Ecto neural progenitor cell (in vitro differentiated cells): Measurements from ENCODE around the gene METTL21C.

Experiments used
- DNase-seq: peaks from one replicate; pipeline ENCODE4 v3.0.0-alpha.2; 2018; ENCODE audit warnings: low spot score

The METTL21C gene

GRCh38 chr13:102697929-102698648 lies 3.2 kb upstream of the METTL21C start:
- DNase-seq, result no peak

- DNase-seq, result no peak
Measured at GRCh38 chr13:102697264-102697663, 2.4 kb upstream of the METTL21C start.

- DNase-seq, result no peak
Measured at GRCh38 chr13:102696465-102696864, 1.6 kb upstream of the METTL21C start.

GRCh38 chr13:102693776-102694175 lies 1.1 kb downstream of the METTL21C start:
- DNase-seq, result no peak

DNA sequence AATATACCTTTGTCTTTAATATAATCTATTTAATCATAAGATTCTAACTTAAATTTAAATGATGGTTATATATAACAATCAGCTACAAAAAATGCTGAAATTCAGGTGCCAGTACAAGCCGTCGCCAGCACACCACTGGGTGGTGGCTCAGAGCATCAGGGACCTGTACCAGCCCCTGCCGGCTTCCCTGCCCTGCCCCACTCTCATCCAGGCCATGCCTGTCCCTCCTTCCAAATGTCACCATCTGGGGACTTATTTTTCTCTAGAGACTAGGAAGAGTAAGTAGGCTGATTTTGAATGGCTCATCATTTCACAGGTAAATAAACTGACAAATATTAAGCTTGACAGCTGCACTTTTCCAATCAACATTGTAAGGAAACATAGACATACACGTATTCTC lies 1.6 kb downstream of the METTL21C start:
- no peak for DNase-seq

- DNase-seq, result no peak
Measured at GRCh38 chr13:102692491-102692826, 2.4 kb downstream of the METTL21C start.

GRCh38 chr13:102690883-102691282 lies 4.0 kb downstream of the METTL21C start:
- no peak for DNase-seq

DNA sequence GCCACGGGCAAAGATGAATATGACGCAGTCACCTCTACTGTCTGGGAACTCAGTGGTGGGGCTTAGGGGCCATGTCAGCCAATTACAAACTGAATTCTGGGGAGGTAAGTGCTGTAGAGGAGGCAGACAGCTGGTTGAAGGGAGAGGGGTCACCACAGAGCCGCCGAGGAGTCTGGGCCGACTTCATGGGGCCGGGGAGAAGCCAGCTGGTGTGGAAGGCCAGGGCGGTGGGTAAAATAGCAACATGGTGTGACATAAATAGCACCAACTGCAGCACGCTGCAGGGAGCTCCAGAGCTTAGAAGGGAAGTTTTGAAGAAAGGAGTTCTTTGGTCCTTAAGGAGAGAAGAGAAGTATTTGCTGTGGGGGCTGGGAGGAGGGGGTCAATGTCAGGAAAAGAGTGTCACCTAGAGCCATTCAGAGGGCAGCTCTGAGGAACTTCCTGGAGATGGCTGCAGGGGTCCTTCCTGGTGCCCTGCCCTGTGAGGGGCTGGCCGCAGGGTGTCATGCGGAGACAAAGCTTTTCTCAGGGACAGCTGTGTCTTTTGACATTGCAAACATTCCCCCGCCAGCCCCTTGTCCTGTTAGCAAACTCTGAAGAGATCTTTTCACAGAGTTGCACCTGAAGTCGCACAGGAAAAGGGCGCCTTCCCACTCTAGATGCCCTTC lies 6.4 kb downstream of the METTL21C start:
- DNase-seq, result no peak

DNA sequence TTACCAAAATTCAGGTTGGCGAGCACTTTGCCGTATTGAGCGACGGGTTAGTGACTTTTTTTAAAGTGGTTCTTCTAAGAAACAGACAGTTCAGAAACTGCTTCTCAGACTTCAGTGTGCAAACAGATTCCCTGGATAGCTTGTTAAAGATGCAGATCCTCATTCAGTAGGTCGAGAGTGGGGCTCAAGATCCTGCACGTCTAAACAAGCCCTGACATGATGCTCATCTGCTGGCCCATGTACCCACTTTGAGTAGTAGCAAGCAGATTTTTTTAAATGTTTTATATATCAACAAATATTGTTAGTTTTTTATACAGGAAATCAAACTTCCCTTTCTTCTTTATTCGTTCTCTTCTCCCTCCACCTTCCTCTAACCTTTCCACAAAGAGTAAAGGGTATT lies 7.3 kb downstream of the METTL21C start:
- no peak for DNase-seq

DNA sequence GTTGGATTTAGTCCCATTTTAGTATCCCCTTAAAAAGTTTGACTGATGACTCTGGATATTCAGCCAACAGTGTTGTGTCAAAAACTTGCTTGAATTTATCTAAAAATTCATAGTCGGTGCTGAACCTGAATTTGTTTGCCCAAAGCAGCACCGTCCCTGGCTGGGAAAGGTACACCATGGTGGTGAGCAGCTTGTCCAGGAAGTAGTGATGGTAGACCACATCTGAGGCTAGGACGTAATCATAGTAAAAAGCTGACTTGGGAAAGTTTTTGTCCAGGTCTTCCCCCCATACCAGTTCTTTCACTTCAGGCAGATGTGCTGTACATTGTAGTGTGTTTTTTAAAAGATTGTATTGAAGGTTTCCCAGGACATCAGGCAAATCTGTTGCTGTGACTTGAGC lies 8.8 kb downstream of the METTL21C start:
- no peak for DNase-seq

DNA sequence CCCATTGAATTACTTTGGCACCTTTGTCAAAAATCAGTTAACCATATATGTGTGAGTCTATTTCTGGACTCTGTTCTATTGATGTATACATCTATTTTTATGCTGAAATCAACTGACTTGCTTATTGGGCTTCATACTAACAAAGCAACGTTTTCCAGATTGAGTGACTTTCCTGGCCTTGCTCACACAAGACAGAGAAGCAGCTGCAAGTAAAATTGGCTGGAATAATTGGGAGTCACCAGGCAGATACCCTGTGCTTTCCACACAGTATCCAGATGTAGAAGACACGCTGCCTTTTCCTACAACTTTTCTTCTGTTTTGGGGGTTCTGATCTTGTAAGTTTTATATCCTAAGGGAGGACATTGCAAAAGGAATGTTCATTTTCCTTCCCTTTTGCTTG lies 11.2 kb downstream of the METTL21C start:
- DNase-seq, result no peak

DNA sequence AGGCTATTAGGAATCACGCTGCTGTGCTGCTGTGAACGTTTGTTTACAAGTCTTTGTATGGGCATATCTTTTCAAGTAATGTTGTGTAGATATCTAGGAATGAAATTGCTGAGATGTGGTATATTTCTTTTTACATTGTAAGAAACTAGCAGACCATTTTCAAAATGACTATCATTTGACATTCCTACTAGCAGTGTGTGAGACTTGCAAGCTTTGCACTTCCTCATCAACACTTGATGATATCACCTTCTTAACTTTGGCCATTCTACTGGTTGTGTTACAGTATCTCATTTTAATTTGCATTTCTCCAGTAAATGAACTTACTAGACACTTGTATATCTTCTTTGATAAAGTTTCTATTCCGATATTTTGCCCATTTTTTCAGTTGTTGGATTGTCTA lies 12.1 kb downstream of the METTL21C start:
- no peak for DNase-seq

GRCh38 chr13:102682211-102682610 lies 12.6 kb downstream of the METTL21C start:
- DNase-seq, result no peak

GRCh38 chr13:102680842-102681740 lies 13.8 kb downstream of the METTL21C start:
- DNase-seq, result no peak

GRCh38 chr13:102680133-102680717 lies 14.6 kb downstream of the METTL21C start:
- no peak for DNase-seq

DNA sequence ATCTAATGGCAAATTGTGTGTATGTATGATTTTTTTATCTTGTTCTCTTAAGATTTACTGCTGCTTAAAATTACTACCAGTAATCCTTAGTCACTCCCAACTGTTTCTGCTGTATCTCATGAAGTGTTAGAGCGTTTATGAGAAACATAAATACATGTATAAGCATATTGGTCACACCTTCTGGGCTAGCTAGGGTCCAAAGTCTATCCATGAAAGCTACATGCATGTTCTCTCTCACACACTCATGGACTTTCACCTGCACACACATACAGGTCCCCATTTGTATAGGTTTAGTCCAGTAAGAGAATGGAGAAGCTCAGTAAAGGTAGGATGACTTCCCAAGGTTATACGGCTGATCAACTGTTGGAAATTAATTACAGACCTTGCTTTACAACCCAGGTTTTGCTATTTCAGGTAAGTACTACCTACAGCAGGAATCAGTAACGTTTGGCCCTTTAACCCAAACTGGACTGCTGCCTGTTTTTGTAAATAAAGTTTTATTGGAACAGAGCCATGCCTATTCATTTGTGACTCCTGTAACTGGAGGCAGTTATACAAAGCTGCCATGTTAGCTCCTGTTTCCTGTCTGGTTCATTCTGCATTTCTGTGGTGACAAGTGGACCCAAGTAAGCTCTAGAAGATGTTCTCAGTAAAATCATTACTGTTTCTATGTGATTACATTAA lies 15.3 kb downstream of the METTL21C start:
- no peak for DNase-seq

- no peak for DNase-seq
Measured at GRCh38 chr13:102678339-102679107, 16.3 kb downstream of the METTL21C start.

- DNase-seq, result no peak
Measured at GRCh38 chr13:102677122-102677521, 17.7 kb downstream of the METTL21C start.

GRCh38 chr13:102675115-102675514 lies 19.7 kb downstream of the METTL21C start:
- no peak for DNase-seq

- DNase-seq, result no peak
Measured at GRCh38 chr13:102670130-102670529, 24.7 kb downstream of the METTL21C start.

DNA sequence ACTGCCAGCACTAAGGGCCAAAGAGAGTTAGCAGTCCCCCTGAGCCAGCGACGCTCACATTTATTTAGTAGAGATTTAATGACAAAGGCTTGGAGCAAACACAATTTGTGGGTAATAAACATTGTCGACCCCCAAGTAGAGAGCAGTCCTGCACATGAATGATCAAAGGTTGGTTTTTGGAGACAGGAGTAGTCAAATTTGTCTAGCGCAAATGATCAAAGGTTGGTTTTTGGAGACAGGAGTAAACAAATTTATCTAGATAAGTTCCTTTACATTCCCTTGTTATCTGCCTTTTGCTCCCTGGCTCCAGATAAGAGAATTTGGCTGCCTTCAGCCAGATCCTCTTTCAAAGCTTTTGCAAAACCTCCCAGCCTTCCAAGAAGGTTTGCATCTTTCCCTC lies 26.9 kb downstream of the METTL21C start:
- no peak for DNase-seq
